ENCODE data around the gene CDC26.
"Not testable (repeated sequence)": the region's sequence is repeated elsewhere in the genome, so short reads cannot be mapped to it uniquely, and the experiment has no call there.

The CDC26 gene

DNA sequence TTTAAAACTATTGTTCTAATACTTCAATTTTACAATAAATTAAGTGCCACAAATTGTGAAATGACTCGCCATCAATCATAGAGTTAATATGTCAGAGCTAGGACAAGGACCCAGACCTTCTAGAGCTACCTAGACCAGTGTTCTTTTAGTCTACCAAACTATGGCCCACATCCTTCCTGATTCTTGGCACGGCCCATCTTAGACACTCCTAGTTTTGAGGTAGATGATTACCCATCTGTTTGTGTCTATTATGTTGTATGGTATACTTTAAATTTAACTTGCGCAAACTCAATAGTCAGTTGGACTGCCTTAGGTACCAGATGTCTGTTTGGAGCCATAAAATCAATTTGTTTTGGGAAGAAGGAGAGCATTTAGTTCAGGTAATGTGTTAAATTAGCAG is 17.5 kb downstream of the CDC26 start:
- Histone ChIP-seq H3K9me3 (ENCODE audit: insufficient read depth, low read length) (no peaks in the 10 kb centered on the region), H4K20me1 (ENCODE audit: insufficient read depth, low read length) (no peaks in the 10 kb centered on the region), H3K27ac (ENCODE audit: low read length) (no peak overlapping the region), H3K4me2 (ENCODE audit: low read length) (no peak overlapping the region), H2AFZ (ENCODE audit: low read depth, low read length) (no peak overlapping the region), H3K9ac (ENCODE audit: low read length) (no peak overlapping the region), H3K4me3 (ENCODE audit: low read length) (no peak overlapping the region), H3K36me3 (replicated peaks; ENCODE audit: low read depth, low read length) (peaks cover 30% of the 10 kb centered on the region), H3K27me3 (ENCODE audit: low read depth, low read length) (no peaks in the 10 kb centered on the region), H3K79me2 (ENCODE audit: low read length) (no peaks in the 10 kb centered on the region), H3K4me1 (ENCODE audit: low read length) (no peaks in the 10 kb centered on the region)
- TF ChIP-seq EZH2phosphoT487 (IDR thresholded peaks at IDR 0.05; ENCODE audit: low read depth): no peak
- TF ChIP-seq CTCF (IDR thresholded peaks at IDR 0.05; ENCODE audit: low read depth, low read length): no peak

DNA sequence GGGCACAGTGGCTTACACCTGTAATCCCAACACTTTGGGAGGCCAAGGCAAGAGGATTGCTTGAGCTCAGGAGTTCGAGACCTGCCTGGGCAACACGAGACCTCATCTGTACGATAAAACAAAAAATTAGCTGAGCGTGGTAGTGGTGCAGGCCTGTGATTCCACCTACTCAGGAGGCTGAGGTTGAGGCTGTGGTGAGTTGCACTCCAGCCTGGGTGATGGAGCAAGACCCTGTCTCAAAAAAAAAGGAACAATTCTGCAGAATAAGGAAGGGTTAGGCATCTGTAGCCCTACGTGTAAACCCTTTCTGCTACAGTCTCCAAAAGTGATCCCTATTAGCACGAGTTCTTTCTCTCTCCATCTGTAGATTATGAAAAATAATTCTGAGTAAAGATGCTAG is 19.9 kb downstream of the CDC26 start:
- Histone ChIP-seq H3K27ac (ENCODE audit: low read length) (no peak overlapping the region), H3K4me1 (ENCODE audit: low read length) (no peaks in the 10 kb centered on the region), H3K9me3 (ENCODE audit: insufficient read depth, low read length) (no peaks in the 10 kb centered on the region), H3K4me2 (ENCODE audit: low read length) (no peak overlapping the region), H3K36me3 (replicated peaks; ENCODE audit: low read depth, low read length) (peaks cover 22% of the 10 kb centered on the region), H3K9ac (ENCODE audit: low read length) (no peak overlapping the region), H2AFZ (ENCODE audit: low read depth, low read length) (no peak overlapping the region), H4K20me1 (ENCODE audit: insufficient read depth, low read length) (no peaks in the 10 kb centered on the region), H3K4me3 (ENCODE audit: low read length) (no peak overlapping the region), H3K27me3 (ENCODE audit: low read depth, low read length) (no peaks in the 10 kb centered on the region), H3K79me2 (ENCODE audit: low read length) (no peaks in the 10 kb centered on the region)
- no peak for TF ChIP-seq EZH2phosphoT487 (IDR thresholded peaks at IDR 0.05; ENCODE audit: low read depth)
- no peak for TF ChIP-seq CTCF (IDR thresholded peaks at IDR 0.05; ENCODE audit: low read depth, low read length)

- H3K4me2 ChIP-seq (ENCODE audit: low read length): no peak overlapping the region
- H3K9ac ChIP-seq (ENCODE audit: low read length): no peak overlapping the region
- no peak overlapping the region for H2AFZ ChIP-seq (ENCODE audit: low read depth, low read length)
- H3K4me3 ChIP-seq (ENCODE audit: low read length): no peak overlapping the region
- H3K79me2 ChIP-seq (ENCODE audit: low read length): no peaks in the 10 kb centered on the region
- H3K9me3 ChIP-seq (ENCODE audit: insufficient read depth, low read length): no peaks in the 10 kb centered on the region
- H3K27me3 ChIP-seq (ENCODE audit: low read depth, low read length): no peaks in the 10 kb centered on the region
- H3K27ac ChIP-seq (ENCODE audit: low read length): no peak overlapping the region
- H4K20me1 ChIP-seq (ENCODE audit: insufficient read depth, low read length): no peaks in the 10 kb centered on the region
- peaks cover 21% of the 10 kb centered on the region for H3K36me3 ChIP-seq (replicated peaks; ENCODE audit: low read depth, low read length)
- H3K4me1 ChIP-seq (ENCODE audit: low read length): no peaks in the 10 kb centered on the region
- TF ChIP-seq EZH2phosphoT487 (IDR thresholded peaks at IDR 0.05; ENCODE audit: low read depth) (no peak), CTCF (IDR thresholded peaks at IDR 0.05; ENCODE audit: low read depth, low read length) (no peak)
Observed at GRCh38 chr9:113254991-113255390, 20.4 kb downstream of the CDC26 start.

- Histone ChIP-seq H3K4me3 (ENCODE audit: low read length) (no peak overlapping the region), H3K79me2 (ENCODE audit: low read length) (no peaks in the 10 kb centered on the region), H3K9ac (ENCODE audit: low read length) (no peak overlapping the region), H3K36me3 (replicated peaks; ENCODE audit: low read depth, low read length) (peaks cover 7% of the 10 kb centered on the region), H4K20me1 (ENCODE audit: insufficient read depth, low read length) (no peaks in the 10 kb centered on the region; the same call in 1 of the 2 replicates), H3K9me3 (ENCODE audit: insufficient read depth, low read length) (no peaks in the 10 kb centered on the region), H3K27ac (ENCODE audit: low read length) (no peak overlapping the region), H3K4me1 (ENCODE audit: low read length) (peaks cover 9% of the 10 kb centered on the region), H3K27me3 (ENCODE audit: low read depth, low read length) (no peaks in the 10 kb centered on the region), H2AFZ (ENCODE audit: low read depth, low read length) (no peak overlapping the region), H3K4me2 (ENCODE audit: low read length) (no peak overlapping the region)
- TF ChIP-seq CTCF (IDR thresholded peaks at IDR 0.05; ENCODE audit: low read depth, low read length) (no peak), EZH2phosphoT487 (IDR thresholded peaks at IDR 0.05; ENCODE audit: low read depth) (no peak)
Observed at GRCh38 chr9:113250807-113251206, 24.6 kb downstream of the CDC26 start.

GRCh38 chr9:113249661-113250060 is 25.7 kb downstream of the CDC26 start:
- H3K79me2 ChIP-seq (ENCODE audit: low read length); H4K20me1 ChIP-seq (ENCODE audit: insufficient read depth, low read length); H3K27me3 ChIP-seq (ENCODE audit: low read depth, low read length): not testable (repeated sequence)

More at GRCh38 chr9:113249661-113250060, 25.7 kb downstream of the CDC26 start:
- H3K9me3 ChIP-seq (ENCODE audit: insufficient read depth, low read length); H3K27ac ChIP-seq (ENCODE audit: low read length); H3K4me1 ChIP-seq (ENCODE audit: low read length); H3K4me2 ChIP-seq (ENCODE audit: low read length); H3K36me3 ChIP-seq (replicated peaks; ENCODE audit: low read depth, low read length); H3K4me3 ChIP-seq (ENCODE audit: low read length); H2AFZ ChIP-seq (ENCODE audit: low read depth, low read length); H3K9ac ChIP-seq (ENCODE audit: low read length): not testable (repeated sequence)

All from OCI-LY3 (cell line).